Measurements from ENCODE around the gene ZDHHC5.

GRCh38 chr11:57728829-57729228, 60.9 kb downstream of the ZDHHC5 start:
- no peak for TF ChIP-seq SMC3 (IDR thresholded peaks at IDR 0.05; ENCODE audit: low read depth, low read length)
- TF ChIP-seq CTCF (conservative IDR thresholded peaks at IDR 0.05; ENCODE audit: low read depth, low read length): no peak
- TF ChIP-seq RAD21 (IDR thresholded peaks at IDR 0.05; ENCODE audit: low read length): no peak
- no peak for TF ChIP-seq POLR2A (IDR thresholded peaks at IDR 0.05; ENCODE audit: low read depth, low read length)
- no peak for TF ChIP-seq CEBPB (IDR thresholded peaks at IDR 0.05; ENCODE audit: low read depth, low read length)
- TF ChIP-seq RFX5 (IDR thresholded peaks at IDR 0.05; ENCODE audit: low read depth, low read length): no peak
- TF ChIP-seq MAFK (IDR thresholded peaks at IDR 0.05; ENCODE audit: low read depth, low read length): no peak
- TF ChIP-seq MXI1 (IDR thresholded peaks at IDR 0.05; ENCODE audit: borderline replicate concordance, low read depth, low read length): no peak
- TF ChIP-seq CHD1 (IDR thresholded peaks at IDR 0.05; ENCODE audit: low read depth, low read length): no peak
- TF ChIP-seq MAZ (IDR thresholded peaks at IDR 0.05; ENCODE audit: borderline replicate concordance, low read depth, low read length): no peak
- TF ChIP-seq ELK1 (IDR thresholded peaks at IDR 0.05; ENCODE audit: borderline replicate concordance, low read depth, low read length): no peak
